Kasumi-1 (cell line): ENCODE data around the gene TBC1D20.
A peak's percentile ranks its signal among the peaks of the same experiment; 100 is the strongest.
"Not testable (repeated sequence)": the region's sequence is repeated elsewhere in the genome, so short reads cannot be mapped to it uniquely, and the experiment has no call there.

Experiments used
- DNase-seq, 2 experiments: peaks; one replicate each; lab custom pipeline; 2025; lab: John Stamatoyannopoulos, UW

TBC1D20 gene

GRCh38 chr20:462199-462991 lies at the start of gene TBC1D20:
TSS of gene TBC1D20 (minus strand) at chr20:462533. CDS start at chr20:462405, 128 bp downstream.
- DNase-seq, result peak; percentile 83 to 85

- not testable (repeated sequence) for DNase-seq
Measured at GRCh38 chr20:510328-511057, 48.2 kb upstream of the TBC1D20 start.

GRCh38 chr20:508364-508787 lies 46.0 kb upstream of the TBC1D20 start:
- not testable (repeated sequence) for DNase-seq

- no peak for DNase-seq
Measured at GRCh38 chr20:507761-508332, 45.5 kb upstream of the TBC1D20 start.

GRCh38 chr20:507006-507758 lies 44.8 kb upstream of the TBC1D20 start:
- DNase-seq, result no peak

GRCh38 chr20:504632-505075 lies 42.3 kb upstream of the TBC1D20 start:
- no peak for DNase-seq

GRCh38 chr20:503048-503737 lies 40.9 kb upstream of the TBC1D20 start:
- DNase-seq, result no peak

GRCh38 chr20:497979-498378 lies 35.6 kb upstream of the TBC1D20 start:
- DNase-seq, result no peak

- no peak for DNase-seq
Measured at GRCh38 chr20:496126-496696, 33.9 kb upstream of the TBC1D20 start.

GRCh38 chr20:492159-492558 lies 29.8 kb upstream of the TBC1D20 start:
- DNase-seq, result no peak

- DNase-seq, result no peak
Measured at GRCh38 chr20:487655-488054, 25.3 kb upstream of the TBC1D20 start.

- DNase-seq, result no peak
Measured at GRCh38 chr20:483815-484644, 21.7 kb upstream of the TBC1D20 start.

- DNase-seq, result no peak
Measured at GRCh38 chr20:481167-481566, 18.8 kb upstream of the TBC1D20 start.

GRCh38 chr20:480044-480443 lies 17.7 kb upstream of the TBC1D20 start:
- DNase-seq, result no peak

- DNase-seq, result no peak
Measured at GRCh38 chr20:479487-479886, 17.2 kb upstream of the TBC1D20 start.

GRCh38 chr20:478949-479429 lies 16.7 kb upstream of the TBC1D20 start:
- peak; percentile 75 to 83 for DNase-seq

- DNase-seq, result no peak
Measured at GRCh38 chr20:478010-478948, 15.9 kb upstream of the TBC1D20 start.

- not testable (repeated sequence) for DNase-seq
Measured at GRCh38 chr20:476561-477249, 14.4 kb upstream of the TBC1D20 start.
